MCF 10A (cell line): ENCODE data around the gene ARHGEF26. TPM values are rescaled to one million over a fixed set of nuclear protein-coding genes. Genes with fewer than 3 reads are reported as not detected.

Experiments
- BruUV-seq: library from RNA; stranded (reverse); fragments of 400-500 nt; replicated peaks from 2 replicates; lab custom pipeline; 2021; lab: Mats Ljungman, UMichigan
- CTCF ChIA-PET: fragments of 300-600 bp; sonication (Branson Sonifier 250); formaldehyde crosslinking; extraction: SDS; loops from one replicate; lab custom pipeline; 2021; ENCODE audit warnings: antibody characterized with exemption, inconsistent platforms; lab: Yijun Ruan, JAX
- POLR2A ChIA-PET: fragments of 300-600, 350-650 bp; sonication (Branson Sonifier 250); formaldehyde crosslinking; extraction: SDS; loops from one replicate; lab custom pipeline; 2020; ENCODE audit warnings: antibody characterized with exemption, inconsistent platforms; lab: Yijun Ruan, JAX
- DNase-seq: peaks from one replicate; pipeline ENCODE4 v3.0.0-alpha.2; 2018; ENCODE audit not compliant: unreplicated experiment
- H3K27ac Mint-ChIP-seq: one replicate; pipeline ENCODE4 v1.8.0; 2022; ENCODE audit warnings: mild to moderate bottlenecking, low read depth, mixed read lengths; ENCODE audit not compliant: unreplicated experiment
- H3K27me3 Mint-ChIP-seq: one replicate; pipeline ENCODE4 v1.8.0; 2022; ENCODE audit warnings: mixed read lengths; ENCODE audit not compliant: insufficient read depth, unreplicated experiment
- H3K36me3 Mint-ChIP-seq: one replicate; pipeline ENCODE4 v1.8.0; 2022; ENCODE audit warnings: mild to moderate bottlenecking, moderate library complexity, mixed read lengths; ENCODE audit not compliant: insufficient read depth, unreplicated experiment
- H3K4me1 Mint-ChIP-seq: one replicate; pipeline ENCODE4 v1.8.0; 2022; ENCODE audit warnings: mixed read lengths; ENCODE audit not compliant: insufficient read depth, unreplicated experiment
- H3K4me3 Mint-ChIP-seq: one replicate; pipeline ENCODE4 v1.8.0; 2022; ENCODE audit warnings: mild to moderate bottlenecking, moderate library complexity, mixed read lengths; ENCODE audit not compliant: unreplicated experiment
- H3K9me3 Mint-ChIP-seq: one replicate; pipeline ENCODE4 v1.8.0; 2022; ENCODE audit warnings: mixed read lengths; ENCODE audit not compliant: unreplicated experiment
- CTCF ChIP-seq: fragments of 200-600 bp; IDR thresholded peaks from one replicate; pipeline ENCODE4 v1.8.0; 2022; ENCODE audit warnings: antibody characterized with exemption, mild to moderate bottlenecking; ENCODE audit not compliant: unreplicated experiment
- intact Hi-C: fragments of 100-400 bp; cut with micrococcal nuclease; formaldehyde crosslinking; loops from 2 replicates; pipeline ENCODE4 v1.14.1; 2022
- total RNA-seq: library from RNA; stranded (reverse); gene quantifications from 2 replicates; pipeline ENCODE4 v1.2.3, GENCODE V29; 2022

Gene ARHGEF26
- total RNA-seq, 1 experiment from 2014 or later = 0.63 TPM

DNA sequence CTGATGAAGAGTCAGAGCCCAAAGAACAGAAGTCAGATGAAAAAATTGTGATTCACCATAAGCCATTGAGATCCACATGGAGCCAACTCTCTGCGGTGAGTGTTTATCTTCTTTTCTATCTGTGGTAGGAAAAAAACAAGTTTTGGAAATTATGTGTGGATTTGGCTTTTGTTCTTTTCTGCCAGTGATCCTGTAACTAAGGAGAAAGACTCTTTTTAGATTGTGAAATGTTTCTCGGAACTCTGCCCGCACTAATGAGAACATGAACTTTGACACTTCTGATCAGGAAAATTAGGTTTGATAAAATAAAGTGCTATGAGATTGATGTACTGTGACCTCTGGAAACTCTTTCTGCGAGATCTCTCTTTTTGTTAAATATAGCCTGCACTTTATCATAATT lies 8.4 kb downstream of the ARHGEF26 start:
- no peak for DNase-seq
- POLR2A ChIA-PET = no interaction called here
- Mint-ChIP-seq H3K4me3 (no peak overlapping the region), H3K27me3 (no peaks in the 10 kb centered on the region), H3K9me3 (no peaks in the 10 kb centered on the region), H3K27ac (no peak overlapping the region), H3K36me3 (no peaks in the 10 kb centered on the region), H3K4me1 (peaks cover 11% of the 10 kb centered on the region)
- CTCF ChIA-PET = no interaction called here
- no peak for TF ChIP-seq CTCF
- intact Hi-C loops = no loop called here
- no TSS peak for BruUV-seq

DNA sequence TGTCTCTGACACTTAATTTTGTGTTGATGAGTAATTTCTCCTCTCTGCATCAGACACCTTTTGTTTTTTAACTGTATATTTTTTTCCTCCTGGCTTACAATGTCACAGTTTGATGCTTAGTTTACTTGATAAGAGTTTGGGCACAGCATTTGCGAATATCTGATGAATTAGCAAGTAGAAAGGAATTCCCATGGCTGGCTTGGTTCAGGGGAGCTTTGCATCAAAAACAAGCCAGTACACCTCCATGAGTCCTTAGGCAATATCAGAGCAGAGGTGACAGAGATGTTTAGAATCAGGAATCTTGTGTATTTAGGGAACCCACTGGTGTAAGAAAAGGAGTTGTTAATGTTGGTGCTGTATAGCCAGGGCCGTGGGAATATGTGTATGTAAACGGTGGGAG lies 9.3 kb downstream of the ARHGEF26 start:
- intact Hi-C loops = no loop called here
- Mint-ChIP-seq H3K4me1 (peaks cover 15% of the 10 kb centered on the region), H3K27me3 (no peaks in the 10 kb centered on the region), H3K4me3 (no peak overlapping the region), H3K9me3 (no peaks in the 10 kb centered on the region), H3K36me3 (no peaks in the 10 kb centered on the region), H3K27ac (no peak overlapping the region)
- POLR2A ChIA-PET = interaction anchor here (0.7 to 0.8 kb wide), 2 partner anchors 9 to 10 kb away, joined by 3 to 4 read pairs; partner anchors contain the start of gene ARHGEF26
- BruUV-seq = no TSS peak
- no peak for TF ChIP-seq CTCF
- CTCF ChIA-PET = interaction anchor here (0.5 to 1.7 kb wide), 3 partner anchors 113 to 939 kb away, joined by 3 to 5 read pairs (median 3); no protein-coding TSS in a partner anchor
- no peak for DNase-seq

GRCh38 chr3:154131830-154132229 lies 10.6 kb downstream of the ARHGEF26 start:
- ChIA-PET CTCF (interaction anchor here (1.7 kb wide), 1 partner anchor 120 kb away, joined by 5 read pairs; no protein-coding TSS in a partner anchor), POLR2A (no interaction called here)
- Mint-ChIP-seq H3K27ac (no peak overlapping the region), H3K27me3 (no peaks in the 10 kb centered on the region), H3K4me1 (peaks cover 20% of the 10 kb centered on the region), H3K4me3 (no peak overlapping the region), H3K9me3 (no peaks in the 10 kb centered on the region), H3K36me3 (no peaks in the 10 kb centered on the region)
- no peak for DNase-seq
- intact Hi-C loops = no loop called here
- TF ChIP-seq CTCF = no peak
- no TSS peak for BruUV-seq

- no peak for TF ChIP-seq CTCF
- CTCF ChIA-PET = interaction anchor here (2.9 kb wide), 1 partner anchor 120 kb away, joined by 8 read pairs; no protein-coding TSS in a partner anchor
- intact Hi-C loops = no loop called here
- H3K27ac Mint-ChIP-seq = no peak overlapping the region
- H3K4me3 Mint-ChIP-seq = no peak overlapping the region
- no peaks in the 10 kb centered on the region for H3K9me3 Mint-ChIP-seq
- H3K36me3 Mint-ChIP-seq = no peaks in the 10 kb centered on the region
- no TSS peak for BruUV-seq
- peaks cover 20% of the 10 kb centered on the region for H3K4me1 Mint-ChIP-seq
- DNase-seq = peak; percentile 47
- POLR2A ChIA-PET = interaction anchor here (0.9 to 1.3 kb wide), 2 partner anchors 9 to 11 kb away, joined by 3 to 4 read pairs; partner anchors contain the start of gene ARHGEF26
- no peaks in the 10 kb centered on the region for H3K27me3 Mint-ChIP-seq
These were observed 11.7 kb downstream of the ARHGEF26 start for GRCh38 chr3:154132777-154133375.
